Measurements from ENCODE around the gene NISCH. TPM values are rescaled to one million over a fixed set of nuclear protein-coding genes. Genes with fewer than 3 reads are reported as not detected.

Gene NISCH
- total RNA-seq, 1 donor from 2014 or later: 240 TPM

GRCh38 chr3:52432691-52433141, 22.7 kb upstream of the NISCH start:
- H3K4me1 Mint-ChIP-seq: peaks cover 32% of the 10 kb centered on the region
- no peak overlapping the region for H3K27ac Mint-ChIP-seq
- no peaks in the 10 kb centered on the region for H3K9me3 Mint-ChIP-seq
- peaks cover 3% of the 10 kb centered on the region for H3K27me3 Mint-ChIP-seq (ENCODE audit: low read depth)
- no peak for DNase-seq (ENCODE audit: low spot score in 2 of 2, unreplicated experiment in 2 of 2)
- TF ChIP-seq CTCF (IDR thresholded peaks at IDR 0.05; ENCODE audit: unreplicated experiment): no peak
- H3K36me3 Mint-ChIP-seq: no peaks in the 10 kb centered on the region
- H3K4me3 Mint-ChIP-seq: no peak overlapping the region

GRCh38 chr3:52433328-52433995, 21.9 kb upstream of the NISCH start:
- H3K4me3 Mint-ChIP-seq: no peak overlapping the region
- no peak for DNase-seq (ENCODE audit: low spot score in 2 of 2, unreplicated experiment in 2 of 2)
- peaks cover 32% of the 10 kb centered on the region for H3K4me1 Mint-ChIP-seq
- no peak for TF ChIP-seq CTCF (IDR thresholded peaks at IDR 0.05; ENCODE audit: unreplicated experiment)
- no peaks in the 10 kb centered on the region for H3K27me3 Mint-ChIP-seq (ENCODE audit: low read depth)
- H3K27ac Mint-ChIP-seq: no peak overlapping the region
- H3K9me3 Mint-ChIP-seq: no peaks in the 10 kb centered on the region
- H3K36me3 Mint-ChIP-seq: no peaks in the 10 kb centered on the region

GRCh38 chr3:52433996-52434479, 21.4 kb upstream of the NISCH start:
- Mint-ChIP-seq H3K27me3 (ENCODE audit: low read depth) (no peaks in the 10 kb centered on the region), H3K4me3 (no peak overlapping the region), H3K27ac (no peak overlapping the region), H3K4me1 (peaks cover 32% of the 10 kb centered on the region), H3K9me3 (no peaks in the 10 kb centered on the region), H3K36me3 (no peaks in the 10 kb centered on the region)
- no peak for TF ChIP-seq CTCF (IDR thresholded peaks at IDR 0.05; ENCODE audit: unreplicated experiment)
- no peak for DNase-seq (ENCODE audit: low spot score in 2 of 2, unreplicated experiment in 2 of 2)

GRCh38 chr3:52434491-52435115, 20.8 kb upstream of the NISCH start:
- Mint-ChIP-seq H3K9me3 (no peaks in the 10 kb centered on the region), H3K4me1 (peaks cover 32% of the 10 kb centered on the region), H3K27ac (no peak overlapping the region), H3K36me3 (no peaks in the 10 kb centered on the region), H3K4me3 (no peak overlapping the region), H3K27me3 (ENCODE audit: low read depth) (no peaks in the 10 kb centered on the region)
- no peak for TF ChIP-seq CTCF (IDR thresholded peaks at IDR 0.05; ENCODE audit: unreplicated experiment)
- DNase-seq (ENCODE audit: low spot score in 2 of 2, unreplicated experiment in 2 of 2): no peak

GRCh38 chr3:52435246-52436101, 19.9 kb upstream of the NISCH start:
- no peak overlapping the region for H3K27ac Mint-ChIP-seq
- DNase-seq (ENCODE audit: low spot score in 2 of 2, unreplicated experiment in 2 of 2): no peak
- peaks cover 32% of the 10 kb centered on the region for H3K4me1 Mint-ChIP-seq
- H3K27me3 Mint-ChIP-seq (ENCODE audit: low read depth): no peaks in the 10 kb centered on the region
- H3K36me3 Mint-ChIP-seq: no peaks in the 10 kb centered on the region
- TF ChIP-seq CTCF (IDR thresholded peaks at IDR 0.05; ENCODE audit: unreplicated experiment): no peak
- no peak overlapping the region for H3K4me3 Mint-ChIP-seq
- H3K9me3 Mint-ChIP-seq: no peaks in the 10 kb centered on the region

Measured in mesothelial cell of epicardium (in vitro differentiated cells).